Rectal smooth muscle tissue (tissue), 1 donor: ENCODE results near the gene IL18.
"Not testable (repeated sequence)": the region's sequence is repeated elsewhere in the genome, so short reads cannot be mapped to it uniquely, and the experiment has no call there.

Experiments used
- H3K27ac ChIP-seq: one replicate; pipeline ENCODE4 v1.7.0; 2013; ENCODE audit warnings: low read depth, low read length, inconsistent platforms
- H3K27me3 ChIP-seq: one replicate; pipeline ENCODE4 v1.7.0; 2013; ENCODE audit warnings: low read length; ENCODE audit not compliant: control insufficient read depth, insufficient read depth
- H3K36me3 ChIP-seq: one replicate; pipeline ENCODE4 v1.7.0; 2013; ENCODE audit warnings: low read length; ENCODE audit not compliant: control insufficient read depth, insufficient read depth
- H3K4me1 ChIP-seq: one replicate; pipeline ENCODE4 v1.7.0; 2013; ENCODE audit warnings: low read length; ENCODE audit not compliant: control insufficient read depth, insufficient read depth
- H3K4me3 ChIP-seq: one replicate; pipeline ENCODE4 v1.7.0; 2013; ENCODE audit warnings: low read length
- H3K9ac ChIP-seq: one replicate; pipeline ENCODE4 v1.7.0; 2013; ENCODE audit warnings: low read length

IL18 gene

DNA sequence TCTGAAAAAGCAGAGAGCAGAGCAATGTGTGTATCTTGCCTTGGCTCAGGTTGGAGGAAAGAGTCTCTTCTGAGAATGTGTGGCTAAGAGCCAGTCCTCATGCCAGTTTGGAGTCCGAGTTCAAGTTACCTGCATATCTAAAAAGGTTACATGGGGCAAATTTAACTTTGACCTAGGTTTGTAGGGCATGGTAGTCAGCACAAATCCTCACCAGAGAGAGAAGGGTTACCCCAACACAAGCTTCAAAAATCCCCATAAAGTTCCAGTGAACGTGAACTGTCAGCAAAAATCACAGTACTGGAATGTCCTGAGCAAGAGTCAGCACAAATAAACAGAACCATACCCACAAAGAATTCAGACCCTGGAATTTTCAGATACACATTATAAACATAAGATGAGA, 63.4 kb downstream of the IL18 start:
- Histone ChIP-seq H3K4me3 (no peak overlapping the region), H3K4me1 (no peaks in the 10 kb centered on the region), H3K9ac (no peak overlapping the region), H3K27me3 (no peaks in the 10 kb centered on the region), H3K27ac (no peak overlapping the region), H3K36me3 (peaks cover 2% of the 10 kb centered on the region)

- Histone ChIP-seq H3K4me3 (no peak overlapping the region), H3K36me3 (peaks cover 2% of the 10 kb centered on the region), H3K9ac (no peak overlapping the region), H3K27ac (no peak overlapping the region), H3K27me3 (no peaks in the 10 kb centered on the region), H3K4me1 (no peaks in the 10 kb centered on the region)
Observed at GRCh38 chr11:112097734-112098528, 66.0 kb downstream of the IL18 start.

- no peak overlapping the region for H3K4me3 ChIP-seq
- H3K27ac ChIP-seq: no peak overlapping the region
- no peaks in the 10 kb centered on the region for H3K27me3 ChIP-seq
- no peaks in the 10 kb centered on the region for H3K4me1 ChIP-seq
- H3K36me3 ChIP-seq: peaks cover 11% of the 10 kb centered on the region
- H3K9ac ChIP-seq: no peak overlapping the region
Observed at GRCh38 chr11:112096194-112096593, 67.7 kb downstream of the IL18 start.

GRCh38 chr11:112095302-112095701, 68.6 kb downstream of the IL18 start:
- peaks cover 12% of the 10 kb centered on the region for H3K36me3 ChIP-seq
- not testable (repeated sequence) for H3K27ac ChIP-seq, H3K4me1 ChIP-seq, H3K4me3 ChIP-seq, H3K27me3 ChIP-seq, H3K9ac ChIP-seq
